ENCODE measurements around the gene GPATCH8. TPM values are rescaled to one million over a fixed set of nuclear protein-coding genes. Genes with fewer than 3 reads are reported as not detected.

The GPATCH8 gene
- total RNA-seq, 2 experiments from 2014 or later, result 56.8 to 57.6 TPM

- Mint-ChIP-seq H3K4me3 (no peak overlapping the region), H3K9me3 (no peaks in the 10 kb centered on the region), H3K4me1 (peaks cover 14% of the 10 kb centered on the region), H3K27ac (no peak overlapping the region), H3K36me3 (peaks cover 19% of the 10 kb centered on the region), H3K27me3 (no peaks in the 10 kb centered on the region)
- POLR2A ChIA-PET, result no interaction called here
- ATAC-seq (ENCODE audit: low read depth) (no peak), DNase-seq (no peak)
Observed at GRCh38 chr17:44465897-44466296, 37.3 kb downstream of the GPATCH8 start.

GRCh38 chr17:44465276-44465675 lies 37.9 kb downstream of the GPATCH8 start:
- no peaks in the 10 kb centered on the region for H3K9me3 Mint-ChIP-seq
- peaks cover 12% of the 10 kb centered on the region for H3K4me1 Mint-ChIP-seq
- DNase-seq (no peak), ATAC-seq (ENCODE audit: low read depth) (no peak)
- H3K4me3 Mint-ChIP-seq, result no peak overlapping the region
- no peaks in the 10 kb centered on the region for H3K27me3 Mint-ChIP-seq
- H3K27ac Mint-ChIP-seq, result no peak overlapping the region
- POLR2A ChIA-PET, result no interaction called here
- H3K36me3 Mint-ChIP-seq, result peaks cover 15% of the 10 kb centered on the region

- peaks cover 12% of the 10 kb centered on the region for H3K4me1 Mint-ChIP-seq
Observed at GRCh38 chr17:44464037-44464436, 39.2 kb downstream of the GPATCH8 start.

GRCh38 chr17:44451832-44452231 lies 51.4 kb downstream of the GPATCH8 start:
- POLR2A ChIA-PET, result no interaction called here
- no peak overlapping the region for H3K4me3 Mint-ChIP-seq
- H3K4me1 Mint-ChIP-seq, result peaks cover 9% of the 10 kb centered on the region
- no peak overlapping the region for H3K27ac Mint-ChIP-seq
- no peaks in the 10 kb centered on the region for H3K9me3 Mint-ChIP-seq
- DNase-seq (no peak), ATAC-seq (ENCODE audit: low read depth) (no peak)
- H3K27me3 Mint-ChIP-seq, result no peaks in the 10 kb centered on the region
- H3K36me3 Mint-ChIP-seq, result peaks cover 1% of the 10 kb centered on the region

More at GRCh38 chr17:44464037-44464436, 39.2 kb downstream of the GPATCH8 start:
- Mint-ChIP-seq H3K4me3 (no peak overlapping the region), H3K36me3 (peaks cover 8% of the 10 kb centered on the region), H3K27ac (no peak overlapping the region), H3K9me3 (no peaks in the 10 kb centered on the region), H3K27me3 (no peaks in the 10 kb centered on the region)
- no peak for DNase-seq
- POLR2A ChIA-PET, result no interaction called here
- ATAC-seq (ENCODE audit: low read depth), result no peak

GRCh38 chr17:44451016-44451627 lies 52.1 kb downstream of the GPATCH8 start:
- no peak for DNase-seq
- no peak overlapping the region for H3K27ac Mint-ChIP-seq
- H3K27me3 Mint-ChIP-seq, result no peaks in the 10 kb centered on the region
- peaks cover 1% of the 10 kb centered on the region for H3K36me3 Mint-ChIP-seq
- no peaks in the 10 kb centered on the region for H3K9me3 Mint-ChIP-seq
- peaks cover 13% of the 10 kb centered on the region for H3K4me1 Mint-ChIP-seq
- no peak overlapping the region for H3K4me3 Mint-ChIP-seq
- POLR2A ChIA-PET, result no interaction called here
- no peak for ATAC-seq (ENCODE audit: low read depth)

GRCh38 chr17:44448412-44448811 lies 54.8 kb downstream of the GPATCH8 start:
- H3K27me3 Mint-ChIP-seq, result no peaks in the 10 kb centered on the region
- no peak for DNase-seq
- no peaks in the 10 kb centered on the region for H3K9me3 Mint-ChIP-seq
- H3K4me3 Mint-ChIP-seq, result no peak overlapping the region
- no peak for ATAC-seq (ENCODE audit: low read depth)
- POLR2A ChIA-PET, result no interaction called here
- H3K36me3 Mint-ChIP-seq, result peaks cover 2% of the 10 kb centered on the region
- H3K4me1 Mint-ChIP-seq, result peaks cover 16% of the 10 kb centered on the region
- H3K27ac Mint-ChIP-seq, result no peak overlapping the region

- Mint-ChIP-seq H3K27ac (no peak overlapping the region), H3K4me1 (peaks cover 14% of the 10 kb centered on the region), H3K27me3 (no peaks in the 10 kb centered on the region), H3K4me3 (no peak overlapping the region), H3K36me3 (peaks cover 5% of the 10 kb centered on the region), H3K9me3 (no peaks in the 10 kb centered on the region)
- no peak for DNase-seq
- POLR2A ChIA-PET, result no interaction called here
- no peak for ATAC-seq (ENCODE audit: low read depth)
Observed at GRCh38 chr17:44444735-44445105, 58.5 kb downstream of the GPATCH8 start.

GRCh38 chr17:44442806-44443205 lies 60.4 kb downstream of the GPATCH8 start:
- Mint-ChIP-seq H3K27ac (no peak overlapping the region), H3K9me3 (no peaks in the 10 kb centered on the region), H3K4me1 (peaks cover 22% of the 10 kb centered on the region), H3K4me3 (no peak overlapping the region), H3K36me3 (peaks cover 9% of the 10 kb centered on the region), H3K27me3 (no peaks in the 10 kb centered on the region)
- no peak for ATAC-seq (ENCODE audit: low read depth)
- DNase-seq, result no peak
- POLR2A ChIA-PET, result no interaction called here

- peaks cover 14% of the 10 kb centered on the region for H3K36me3 Mint-ChIP-seq
- peak overlapping the region; percentile 15 for H3K4me3 Mint-ChIP-seq
- no peak for ATAC-seq (ENCODE audit: low read depth)
- no peaks in the 10 kb centered on the region for H3K27me3 Mint-ChIP-seq
- peak overlapping the region; percentile 60 for H3K27ac Mint-ChIP-seq
- H3K9me3 Mint-ChIP-seq, result no peaks in the 10 kb centered on the region
- peaks cover 15% of the 10 kb centered on the region for H3K4me1 Mint-ChIP-seq
- no peak for DNase-seq
- POLR2A ChIA-PET, result no interaction called here
Observed at GRCh38 chr17:44439168-44439567, 64.0 kb downstream of the GPATCH8 start.

- ATAC-seq (ENCODE audit: low read depth), result peak; percentile 72
- Mint-ChIP-seq H3K4me3 (peak overlapping the region; percentile 2), H3K4me1 (peaks cover 15% of the 10 kb centered on the region), H3K27me3 (no peaks in the 10 kb centered on the region), H3K9me3 (no peaks in the 10 kb centered on the region), H3K36me3 (peaks cover 15% of the 10 kb centered on the region), H3K27ac (peak overlapping the region; percentile 17)
- POLR2A ChIA-PET, result no interaction called here
- DNase-seq, result no peak
Observed at GRCh38 chr17:44438636-44439035, 64.6 kb downstream of the GPATCH8 start.

- Mint-ChIP-seq H3K9me3 (no peaks in the 10 kb centered on the region), H3K27ac (no peak overlapping the region), H3K36me3 (peaks cover 28% of the 10 kb centered on the region), H3K27me3 (no peaks in the 10 kb centered on the region), H3K4me1 (peaks cover 15% of the 10 kb centered on the region), H3K4me3 (no peak overlapping the region)
- ATAC-seq (ENCODE audit: low read depth) (no peak), DNase-seq (no peak)
- POLR2A ChIA-PET, result no interaction called here
Observed at GRCh38 chr17:44436336-44436735, 66.9 kb downstream of the GPATCH8 start.

GRCh38 chr17:44432254-44433157 lies 70.7 kb downstream of the GPATCH8 start:
- H3K4me1 Mint-ChIP-seq, result peaks cover 1% of the 10 kb centered on the region
- POLR2A ChIA-PET, result no interaction called here
- no peak overlapping the region for H3K4me3 Mint-ChIP-seq
- H3K27ac Mint-ChIP-seq, result no peak overlapping the region
- DNase-seq (no peak), ATAC-seq (ENCODE audit: low read depth) (no peak)
- no peaks in the 10 kb centered on the region for H3K9me3 Mint-ChIP-seq
- H3K36me3 Mint-ChIP-seq, result peaks cover 30% of the 10 kb centered on the region
- H3K27me3 Mint-ChIP-seq, result no peaks in the 10 kb centered on the region

- POLR2A ChIA-PET, result no interaction called here
- peaks cover 3% of the 10 kb centered on the region for H3K4me1 Mint-ChIP-seq
- DNase-seq, result no peak
- no peaks in the 10 kb centered on the region for H3K27me3 Mint-ChIP-seq
- peaks cover 9% of the 10 kb centered on the region for H3K36me3 Mint-ChIP-seq
- no peak for ATAC-seq (ENCODE audit: low read depth)
- H3K4me3 Mint-ChIP-seq, result no peak overlapping the region
- H3K9me3 Mint-ChIP-seq, result no peaks in the 10 kb centered on the region
- no peak overlapping the region for H3K27ac Mint-ChIP-seq
Observed at GRCh38 chr17:44424828-44425461, 78.3 kb downstream of the GPATCH8 start.

GRCh38 chr17:44417553-44417952 lies 85.7 kb downstream of the GPATCH8 start:
- DNase-seq (no peak), ATAC-seq (ENCODE audit: low read depth) (no peak)
- Mint-ChIP-seq H3K4me3 (no peak overlapping the region), H3K9me3 (no peaks in the 10 kb centered on the region), H3K27ac (no peak overlapping the region), H3K36me3 (peaks cover 19% of the 10 kb centered on the region), H3K27me3 (no peaks in the 10 kb centered on the region), H3K4me1 (no peaks in the 10 kb centered on the region)
- POLR2A ChIA-PET, result no interaction called here
